Upper lobe of right lung (tissue), 1 donor: ENCODE data around the gene SLC22A14. TPM values are rescaled to one million over a fixed set of nuclear protein-coding genes. Genes with fewer than 3 reads are reported as not detected.

Experiments
- ATAC-seq: fragments of 200-7000 bp; cut with Tn5 transposase; one replicate; pipeline ENCODE4 v1.9.1; 2020; ENCODE audit warnings: mild to moderate bottlenecking, moderate library complexity
- DNase-seq: peaks from one replicate; pipeline ENCODE4 v3.0.0-alpha.2; 2020
- H3K27ac ChIP-seq: fragments of 200-600 bp; one replicate; pipeline ENCODE4 v1.8.0; 2022
- H3K27me3 ChIP-seq: fragments of 200-600 bp; one replicate; pipeline ENCODE4 v1.8.0; 2022; ENCODE audit warnings: mild to moderate bottlenecking
- H3K36me3 ChIP-seq: fragments of 200-600 bp; one replicate; pipeline ENCODE4 v1.8.0; 2022
- H3K4me1 ChIP-seq: fragments of 200-600 bp; one replicate; pipeline ENCODE4 v1.8.0; 2022
- H3K4me3 ChIP-seq: fragments of 200-600 bp; one replicate; pipeline ENCODE4 v1.8.0; 2022; ENCODE audit warnings: mild to moderate bottlenecking
- H3K9me3 ChIP-seq: fragments of 200-600 bp; one replicate; pipeline ENCODE4 v1.8.0; 2022
- intact Hi-C: fragments of 100-400 bp; cut with DNase I; formaldehyde crosslinking; loops from one replicate; pipeline ENCODE4 v1.11.0; 2022
- total RNA-seq: library from RNA; stranded (reverse); fragmentation: NEBNext Ultra II Directional; extraction: Animal tissue kit (Norgen Biotek cat#: 25700); gene quantifications from one replicate; pipeline ENCODE4 v1.2.1, GENCODE V29; 2021
- TF ChIP-seq, protein P1 (sequence below): fragments of 200-600 bp; IDR thresholded peaks from one replicate; pipeline ENCODE4 v1.8.0; 2022; ENCODE audit warnings: antibody characterized with exemption
- donor health status: DM: no; HTN: yes; CAD: no; lungs with severe emphysema.

SLC22A14 gene
- total RNA-seq, 1 donor from 2014 or later: 0.20 TPM

DNA sequence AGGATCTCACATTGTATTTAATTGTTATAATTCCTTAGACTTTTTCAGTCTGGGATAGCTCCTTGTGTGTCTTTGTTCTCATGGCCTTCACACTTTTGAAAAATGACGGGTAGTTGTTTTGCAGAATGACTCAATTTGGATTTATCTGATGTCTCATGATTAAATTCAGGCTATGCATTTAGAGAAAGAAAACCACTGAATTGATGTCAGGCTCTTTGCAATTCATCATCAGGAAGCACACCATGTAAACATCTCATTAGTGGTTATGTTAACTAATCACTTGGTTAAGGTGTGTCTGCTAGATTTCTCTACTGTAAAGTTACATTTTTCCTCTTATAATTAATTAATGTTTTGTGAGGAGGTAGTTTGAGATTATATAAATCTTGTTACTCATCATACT is 24.5 kb upstream of the SLC22A14 start:
- TF ChIP-seq, protein P1, sequence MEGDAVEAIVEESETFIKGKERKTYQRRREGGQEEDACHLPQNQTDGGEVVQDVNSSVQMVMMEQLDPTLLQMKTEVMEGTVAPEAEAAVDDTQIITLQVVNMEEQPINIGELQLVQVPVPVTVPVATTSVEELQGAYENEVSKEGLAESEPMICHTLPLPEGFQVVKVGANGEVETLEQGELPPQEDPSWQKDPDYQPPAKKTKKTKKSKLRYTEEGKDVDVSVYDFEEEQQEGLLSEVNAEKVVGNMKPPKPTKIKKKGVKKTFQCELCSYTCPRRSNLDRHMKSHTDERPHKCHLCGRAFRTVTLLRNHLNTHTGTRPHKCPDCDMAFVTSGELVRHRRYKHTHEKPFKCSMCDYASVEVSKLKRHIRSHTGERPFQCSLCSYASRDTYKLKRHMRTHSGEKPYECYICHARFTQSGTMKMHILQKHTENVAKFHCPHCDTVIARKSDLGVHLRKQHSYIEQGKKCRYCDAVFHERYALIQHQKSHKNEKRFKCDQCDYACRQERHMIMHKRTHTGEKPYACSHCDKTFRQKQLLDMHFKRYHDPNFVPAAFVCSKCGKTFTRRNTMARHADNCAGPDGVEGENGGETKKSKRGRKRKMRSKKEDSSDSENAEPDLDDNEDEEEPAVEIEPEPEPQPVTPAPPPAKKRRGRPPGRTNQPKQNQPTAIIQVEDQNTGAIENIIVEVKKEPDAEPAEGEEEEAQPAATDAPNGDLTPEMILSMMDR: no peak
- Histone ChIP-seq H3K36me3 (peaks cover 17% of the 10 kb centered on the region), H3K4me1 (no peaks in the 10 kb centered on the region), H3K27me3 (no peaks in the 10 kb centered on the region), H3K4me3 (no peak overlapping the region), H3K9me3 (no peaks in the 10 kb centered on the region), H3K27ac (no peak overlapping the region)
- DNase-seq: no peak
- no peak for ATAC-seq
- intact Hi-C loops: no loop called here

DNA sequence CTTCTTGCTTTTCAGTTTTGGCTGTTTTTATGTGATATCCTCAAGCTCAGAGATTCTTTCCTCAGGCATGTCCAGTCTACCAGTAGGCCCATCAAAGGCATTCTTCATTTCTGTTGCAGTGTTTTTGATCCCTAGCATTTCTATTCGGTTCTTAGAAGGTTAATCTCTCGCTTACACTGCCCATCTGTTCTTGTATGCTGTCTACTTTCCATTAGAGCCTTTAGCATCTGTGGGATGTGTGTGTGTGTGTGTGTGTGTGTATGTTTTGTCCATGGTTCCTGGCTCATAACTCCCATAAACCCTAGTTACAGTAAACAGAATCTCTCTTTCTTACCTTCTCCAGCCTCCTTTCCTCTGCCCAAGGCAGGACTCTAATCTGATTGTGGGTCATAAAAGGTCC is 21.6 kb upstream of the SLC22A14 start:
- no peaks in the 10 kb centered on the region for H3K9me3 ChIP-seq
- no peak overlapping the region for H3K4me3 ChIP-seq
- ATAC-seq (no peak), DNase-seq (no peak)
- no peaks in the 10 kb centered on the region for H3K4me1 ChIP-seq
- H3K36me3 ChIP-seq: no peaks in the 10 kb centered on the region
- no peaks in the 10 kb centered on the region for H3K27me3 ChIP-seq
- intact Hi-C loops: no loop called here
- TF ChIP-seq, protein P1: no peak
- no peak overlapping the region for H3K27ac ChIP-seq

DNA sequence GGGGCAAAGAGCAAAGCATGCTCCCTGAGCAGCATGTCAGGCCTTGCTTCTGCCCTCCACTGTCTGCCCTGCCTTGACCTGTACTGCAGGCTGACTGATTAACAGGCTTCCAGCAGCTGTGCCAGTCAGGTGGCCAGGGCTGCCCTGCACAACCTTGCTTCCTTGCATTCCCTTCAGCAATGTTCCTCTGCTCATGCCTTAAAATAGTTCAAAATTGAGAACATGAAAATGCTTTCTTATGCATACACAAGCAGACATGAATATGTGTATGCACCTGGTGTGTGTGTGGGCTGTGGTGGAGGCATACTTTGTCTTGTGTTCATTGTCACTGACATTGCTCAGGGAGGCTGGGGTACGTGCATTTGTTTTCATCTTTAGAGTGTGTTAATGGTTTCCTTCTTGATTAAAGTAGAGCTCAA is 17.7 kb upstream of the SLC22A14 start:
- no peaks in the 10 kb centered on the region for H3K4me1 ChIP-seq
- DNase-seq: no peak
- no peaks in the 10 kb centered on the region for H3K27me3 ChIP-seq
- peak; percentile 35 for ATAC-seq
- no peaks in the 10 kb centered on the region for H3K9me3 ChIP-seq
- intact Hi-C loops: no loop called here
- H3K4me3 ChIP-seq: no peak overlapping the region
- TF ChIP-seq, protein P1: no peak
- H3K36me3 ChIP-seq: no peaks in the 10 kb centered on the region
- no peak overlapping the region for H3K27ac ChIP-seq

DNA sequence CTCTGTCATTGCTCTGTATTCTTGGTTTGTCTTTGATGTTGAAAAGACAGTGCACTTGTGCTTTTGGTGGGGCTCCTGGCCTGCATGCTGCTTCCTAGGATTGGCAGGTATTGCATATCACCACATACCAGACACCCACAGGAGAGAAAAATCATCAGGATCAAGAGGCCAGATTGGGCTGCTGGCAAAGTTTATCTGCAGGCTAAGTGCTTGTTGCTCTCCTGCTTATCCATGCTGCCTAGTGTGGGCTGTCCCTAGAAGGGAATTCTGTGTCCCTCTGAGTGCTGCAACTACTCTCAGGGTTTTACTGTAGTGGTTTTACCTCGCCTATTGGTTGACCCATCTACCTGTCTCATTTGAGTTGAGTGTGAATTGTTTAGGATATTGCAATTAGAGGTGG is 17.3 kb upstream of the SLC22A14 start:
- no peaks in the 10 kb centered on the region for H3K9me3 ChIP-seq
- no peak overlapping the region for H3K27ac ChIP-seq
- H3K27me3 ChIP-seq: no peaks in the 10 kb centered on the region
- no peak for DNase-seq
- H3K36me3 ChIP-seq: no peaks in the 10 kb centered on the region
- no peak for ATAC-seq
- intact Hi-C loops: no loop called here
- TF ChIP-seq, protein P1: no peak
- H3K4me1 ChIP-seq: no peaks in the 10 kb centered on the region
- no peak overlapping the region for H3K4me3 ChIP-seq

DNA sequence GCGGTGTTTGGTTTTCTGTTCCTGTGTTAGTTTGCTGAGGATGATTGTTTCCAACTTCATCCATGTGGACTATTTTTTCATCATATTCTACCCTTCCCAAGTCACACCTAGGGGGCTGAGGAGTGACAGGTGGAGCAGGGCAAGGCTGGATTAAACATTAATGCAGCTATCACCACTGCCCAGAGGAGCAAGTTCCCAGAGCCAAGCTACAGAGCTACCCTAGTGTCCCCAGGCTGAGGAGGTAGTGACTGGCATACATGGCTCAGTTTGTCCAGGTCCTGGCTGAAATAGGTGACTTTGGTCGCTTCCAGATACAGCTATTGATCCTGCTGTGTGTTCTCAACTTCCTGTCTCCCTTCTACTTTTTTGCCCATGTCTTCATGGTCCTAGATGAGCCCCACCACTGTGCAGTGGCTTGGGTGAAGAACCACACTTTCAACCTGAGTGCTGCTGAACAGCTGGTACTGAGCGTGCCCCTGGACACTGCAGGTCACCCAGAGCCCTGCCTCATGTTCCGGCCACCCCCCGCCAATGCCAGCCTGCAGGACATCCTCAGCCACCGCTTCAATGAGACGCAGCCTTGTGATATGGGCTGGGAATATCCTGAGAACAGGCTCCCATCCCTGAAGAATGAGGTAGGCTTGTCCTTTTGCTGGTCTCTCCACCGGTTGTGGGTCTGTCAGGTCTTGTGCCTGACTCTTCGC is 16.3 kb upstream of the SLC22A14 start, which contains the start of gene SLC22A13:
TSS of gene SLC22A13 (plus strand) at position 209 of the 704 bp plus-strand sequence. CDS start at position 258, 49 bp downstream.
- Histone ChIP-seq H3K27ac (no peak within 1 kb of the TSS), H3K27me3 (no peaks in the 10 kb centered on the region), H3K9me3 (no peaks in the 10 kb centered on the region), H3K4me3 (no peak within 1 kb of the TSS), H3K36me3 (no peaks in the 10 kb centered on the region), H3K4me1 (no peaks in the 10 kb centered on the region)
- DNase-seq: no peak
- intact Hi-C loops: no loop called here
- ATAC-seq: no peak
- TF ChIP-seq, protein P1: no peak
